Activated CD8-positive, alpha-beta memory T cell treated with anti-CD3 and anti-CD28 coated beads, Interleukin-2, amount 50 U/mL, for 48 hours (primary cell): ENCODE measurements around the gene NDC1.

ENCODE experiments used
- DNase-seq: peaks from one replicate; pipeline ENCODE4 v3.0.0-alpha.2; 2020

NDC1 gene

DNA sequence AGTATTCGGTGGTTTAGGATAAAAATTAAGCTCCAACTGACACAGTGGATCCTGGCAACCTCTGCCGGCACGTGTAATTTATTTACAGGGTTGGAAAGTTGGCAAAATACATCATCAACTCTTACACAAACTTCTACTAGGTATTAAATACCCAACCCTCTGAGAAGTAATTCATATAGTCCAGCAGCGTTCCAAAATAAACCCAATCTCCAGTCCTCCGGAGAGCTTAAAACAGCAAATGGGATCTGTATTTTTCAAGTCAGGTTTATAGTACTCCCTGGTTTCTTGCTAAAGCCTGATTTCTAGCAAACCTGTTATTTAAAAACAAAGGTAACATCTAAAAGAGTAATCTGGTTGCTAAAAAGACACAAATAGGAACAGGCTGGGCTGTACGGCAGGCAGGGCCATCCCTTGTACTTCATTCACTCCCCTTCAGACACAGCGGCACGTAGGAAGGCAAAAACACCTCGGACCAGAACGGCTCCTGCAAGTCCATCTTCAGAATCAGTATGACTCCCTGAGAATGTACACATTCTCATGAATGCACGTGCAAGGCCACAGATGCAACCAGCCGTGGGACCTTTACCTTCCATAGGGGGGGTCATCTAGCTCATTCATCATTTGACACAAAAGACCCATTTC, 107.8 kb downstream of the NDC1 start:
- no peak for DNase-seq

DNA sequence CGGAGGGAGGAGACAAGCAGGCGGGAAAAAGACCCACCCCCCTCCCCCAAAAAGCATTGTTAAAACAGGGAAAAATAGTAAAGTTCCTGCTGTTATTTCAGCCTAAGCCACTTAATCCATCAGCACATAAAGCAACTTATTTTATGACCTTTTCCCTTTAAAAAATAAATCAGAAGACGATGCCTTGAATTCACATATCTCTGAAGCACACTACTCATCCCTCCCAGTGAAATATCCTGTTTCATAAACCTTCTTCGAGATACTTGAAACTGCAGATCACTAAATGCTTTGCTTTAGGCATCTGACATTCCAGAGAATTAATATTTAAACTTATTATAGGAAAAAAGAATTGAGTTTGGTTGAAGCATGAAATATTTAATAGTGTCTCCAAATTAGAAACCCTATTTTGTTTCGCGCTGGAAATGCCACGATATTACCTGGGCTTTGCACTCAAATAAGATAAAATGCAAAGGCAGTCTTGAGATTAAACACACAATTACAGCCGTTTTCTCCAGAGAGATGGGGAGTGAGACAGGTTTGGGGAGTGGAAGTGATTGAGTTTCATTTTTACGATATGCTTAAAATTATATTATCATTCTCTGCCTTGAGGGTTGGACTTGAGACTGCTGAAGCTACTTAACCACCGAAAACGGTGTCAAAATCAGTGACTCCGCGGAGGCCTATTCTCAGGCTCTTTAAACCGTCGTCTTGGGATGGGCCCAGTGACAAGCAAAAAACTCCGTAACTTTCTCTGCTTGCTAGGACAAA, 108.5 kb downstream of the NDC1 start:
- no peak for DNase-seq

DNA sequence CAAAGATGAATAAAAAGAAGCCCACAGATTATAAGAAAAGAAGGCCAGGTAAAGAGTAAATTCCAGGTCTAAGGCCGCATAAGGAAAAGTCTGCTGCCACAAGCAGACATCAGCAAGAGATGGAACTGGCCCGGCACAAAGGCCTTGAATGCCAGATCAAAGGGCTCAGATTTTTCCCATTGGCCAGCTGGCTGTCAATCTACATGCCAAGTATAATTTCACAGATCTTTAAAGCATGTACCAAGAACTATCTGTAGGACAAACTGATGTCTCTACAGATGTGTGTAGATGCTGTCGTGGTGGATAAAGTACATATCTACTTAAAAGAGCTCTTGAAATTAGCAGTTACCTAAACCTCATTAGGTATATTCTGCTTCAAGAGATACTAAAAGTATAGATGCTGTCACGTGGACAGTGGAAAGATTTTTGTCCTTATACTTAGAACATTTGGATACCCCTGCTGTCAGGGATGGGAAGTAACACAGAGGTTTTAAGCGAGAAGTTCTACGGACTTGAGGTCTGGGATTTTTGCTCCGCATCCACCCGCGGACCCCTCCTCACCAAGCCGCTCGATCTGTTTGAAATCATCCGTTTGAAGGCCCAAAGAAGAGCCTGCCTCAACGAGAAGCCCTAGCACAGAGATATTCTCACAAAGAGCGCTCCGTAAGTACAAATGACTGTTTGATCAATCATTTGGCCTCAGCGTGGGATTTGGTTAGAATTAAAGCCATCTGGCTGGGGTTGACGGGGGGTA, 109.2 kb downstream of the NDC1 start:
- DNase-seq, result no peak

- no peak for DNase-seq
Observed at GRCh38 chr1:53728196-53728595, 109.9 kb downstream of the NDC1 start.

DNA sequence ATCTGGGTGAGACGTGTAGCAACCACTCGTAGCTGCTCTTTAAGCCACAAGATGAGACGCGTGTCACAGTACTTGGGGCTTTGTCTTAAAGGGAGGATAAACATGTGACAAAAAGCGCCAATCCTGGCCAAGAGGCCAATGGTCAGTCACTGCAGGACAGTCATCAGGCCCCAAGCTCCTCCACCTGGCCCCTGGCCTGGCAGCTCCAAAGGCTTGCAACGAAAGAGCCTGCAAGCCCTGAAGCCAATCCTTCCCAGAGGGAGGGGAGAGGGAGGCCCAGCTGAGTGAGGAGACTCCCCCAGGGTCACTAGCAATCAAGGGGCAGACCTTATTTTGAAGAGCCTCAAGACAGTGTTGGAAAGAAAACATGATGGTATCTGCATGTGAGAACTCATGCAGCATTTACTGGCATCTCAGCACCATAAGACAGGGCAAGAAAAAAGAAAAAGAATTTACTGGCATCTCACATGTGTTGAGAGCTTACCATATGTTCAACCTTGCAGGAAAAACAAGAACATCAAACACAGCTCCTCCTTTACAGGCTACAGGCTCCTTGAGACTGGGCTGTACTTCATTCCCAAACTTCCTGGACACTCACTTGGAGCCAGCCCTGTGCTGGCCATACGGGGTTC, 110.5 kb downstream of the NDC1 start:
- no peak for DNase-seq

DNA sequence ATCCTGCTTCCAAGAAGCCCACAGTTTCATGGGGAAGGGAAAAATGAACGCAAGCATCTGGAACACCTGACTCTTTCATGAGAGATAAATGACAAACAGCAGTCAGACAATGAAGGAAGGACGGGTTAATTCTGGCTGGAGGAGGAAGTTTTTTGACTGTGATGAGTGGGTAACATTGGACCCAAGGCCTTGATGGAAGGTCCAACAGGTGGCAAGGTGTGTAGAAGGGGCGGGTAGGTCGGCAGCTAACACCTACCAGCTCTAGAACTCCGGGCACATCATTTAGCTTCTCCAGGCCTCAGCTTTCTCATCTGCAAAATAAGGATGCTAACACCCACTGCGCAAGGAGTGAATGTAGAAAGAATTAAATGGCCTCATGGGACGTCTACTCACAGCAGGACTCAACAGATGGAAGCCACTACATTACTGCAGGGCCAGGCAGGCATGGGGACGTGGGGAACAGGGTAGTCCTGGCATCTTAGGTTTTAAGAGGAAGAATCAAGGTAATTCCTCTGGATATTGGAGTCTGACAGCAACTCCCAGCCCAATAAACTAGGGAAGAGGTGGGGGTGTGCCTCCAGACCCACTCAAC, 112.0 kb downstream of the NDC1 start:
- DNase-seq, result no peak

DNA sequence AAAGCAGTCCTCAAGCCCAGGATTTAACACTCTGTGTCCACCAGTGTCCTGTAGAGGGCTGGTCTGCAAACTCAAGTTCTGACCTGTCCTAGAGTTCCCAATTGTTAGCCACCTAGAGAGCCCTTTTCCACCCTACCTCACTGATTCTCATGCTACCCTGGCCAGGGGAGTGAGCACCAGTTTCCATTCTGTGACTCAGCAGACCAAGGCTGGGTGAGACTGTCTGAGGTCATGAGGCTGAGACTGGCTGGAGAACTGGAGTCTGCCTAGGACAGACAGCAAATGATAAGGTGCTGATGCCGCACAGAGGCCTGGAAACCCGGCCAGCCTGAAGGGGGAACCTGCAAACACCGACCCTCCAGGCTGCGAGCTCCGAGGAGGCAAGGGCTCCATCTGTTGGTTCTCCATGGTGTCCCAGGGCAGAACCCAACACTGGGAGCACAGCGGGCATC, 112.8 kb downstream of the NDC1 start:
- DNase-seq, result no peak

GRCh38 chr1:53722025-53722424, 116.1 kb downstream of the NDC1 start:
- DNase-seq, result no peak

GRCh38 chr1:53721088-53721487, 117.0 kb downstream of the NDC1 start:
- DNase-seq, result no peak

GRCh38 chr1:53719469-53719868, 118.6 kb downstream of the NDC1 start:
- no peak for DNase-seq

- no peak for DNase-seq
Observed at GRCh38 chr1:53718443-53718842, 119.7 kb downstream of the NDC1 start.

DNA sequence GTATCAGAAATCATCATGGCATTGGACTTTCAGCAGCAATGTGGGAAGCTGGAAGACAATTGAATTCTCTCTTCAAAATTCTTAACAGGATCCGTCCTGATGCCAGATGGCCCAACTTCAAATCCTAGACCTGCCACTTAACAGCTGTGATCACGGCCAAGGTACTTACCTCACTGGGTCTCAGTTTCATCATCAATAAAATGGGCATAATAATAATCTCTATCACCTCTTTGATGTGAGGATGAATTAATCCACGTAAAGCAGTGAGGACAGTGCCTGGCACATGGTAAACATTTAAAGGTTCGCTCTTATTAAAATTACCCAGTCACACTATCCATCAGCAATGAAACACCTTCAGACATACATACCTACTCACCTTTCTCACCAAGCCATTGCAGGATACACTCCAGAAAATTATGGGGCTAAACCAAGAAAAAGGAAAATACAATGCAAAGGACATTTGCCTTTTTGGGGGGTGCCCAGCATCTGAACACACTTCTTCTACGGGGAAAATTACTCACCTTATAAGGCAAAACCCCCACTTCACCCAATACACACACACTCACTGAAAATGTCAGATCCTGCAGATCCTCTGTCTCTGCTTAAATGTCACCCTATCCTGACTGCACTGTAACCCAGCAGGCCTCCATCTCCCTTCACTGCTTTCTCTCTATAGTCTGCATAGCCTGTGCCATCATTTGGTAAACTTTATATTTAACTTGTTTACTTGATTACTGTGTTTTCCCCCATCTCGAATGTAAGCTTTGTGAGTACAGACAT, 120.9 kb downstream of the NDC1 start:
- no peak for DNase-seq

DNA sequence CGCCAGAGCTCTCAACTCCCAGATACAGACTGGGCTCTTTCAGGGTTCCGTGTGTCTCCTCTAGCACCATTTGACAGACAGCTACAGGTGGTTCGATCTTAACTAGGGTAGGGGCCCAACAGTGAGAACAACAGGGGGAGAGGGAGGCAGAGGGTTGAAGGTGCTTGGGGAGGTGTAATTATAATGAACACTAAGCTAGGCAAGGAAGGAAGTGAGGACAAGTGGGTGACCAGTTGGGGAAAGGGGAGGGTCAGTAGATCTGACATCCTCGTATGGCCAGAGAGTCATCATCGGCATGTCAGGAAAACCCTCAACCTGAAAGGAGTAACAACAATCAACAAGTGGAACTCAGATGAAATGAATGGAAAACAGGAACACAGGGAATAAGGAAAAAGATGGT, 121.9 kb downstream of the NDC1 start:
- no peak for DNase-seq

DNA sequence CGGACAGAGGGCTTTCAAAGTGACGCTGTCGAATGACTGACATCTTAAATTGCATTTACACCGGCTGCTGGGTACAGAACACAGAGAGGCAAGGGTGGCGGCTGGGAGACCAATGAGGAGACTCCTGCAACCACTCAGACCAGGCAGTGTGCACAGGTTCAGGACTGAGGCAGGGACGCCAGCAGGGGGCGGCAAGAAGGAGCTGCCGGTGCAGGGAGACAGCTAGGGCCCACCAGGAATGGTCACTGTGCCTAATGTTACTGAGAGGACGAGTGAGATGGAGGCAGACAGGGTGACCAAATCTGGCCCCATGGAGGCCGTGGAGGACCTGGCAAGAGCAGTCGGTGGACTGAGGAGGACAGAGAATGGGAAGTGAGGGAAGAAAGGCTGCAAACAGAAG, 122.6 kb downstream of the NDC1 start:
- no peak for DNase-seq
